ENCODE measurements around the gene IFTAP.

GRCh38 chr11:36605221-36606216 is 11.2 kb downstream of the IFTAP start:
- TF ChIP-seq POLR2A (IDR thresholded peaks at IDR 0.05) (no peak), CTCF (IDR thresholded peaks at IDR 0.05) (no peak), POLR2AphosphoS5 (IDR thresholded peaks at IDR 0.05) (no peak)
